ENCODE data around the gene CAGE1. TPM values are rescaled to one million over a fixed set of nuclear protein-coding genes. Genes with fewer than 3 reads are reported as not detected.
"Not testable (repeated sequence)": the region's sequence is repeated elsewhere in the genome, so short reads cannot be mapped to it uniquely, and the experiment has no call there.

CAGE1 gene
- total RNA-seq, 2 donors from 2014 or later: 0.15 to 0.22 TPM

DNA sequence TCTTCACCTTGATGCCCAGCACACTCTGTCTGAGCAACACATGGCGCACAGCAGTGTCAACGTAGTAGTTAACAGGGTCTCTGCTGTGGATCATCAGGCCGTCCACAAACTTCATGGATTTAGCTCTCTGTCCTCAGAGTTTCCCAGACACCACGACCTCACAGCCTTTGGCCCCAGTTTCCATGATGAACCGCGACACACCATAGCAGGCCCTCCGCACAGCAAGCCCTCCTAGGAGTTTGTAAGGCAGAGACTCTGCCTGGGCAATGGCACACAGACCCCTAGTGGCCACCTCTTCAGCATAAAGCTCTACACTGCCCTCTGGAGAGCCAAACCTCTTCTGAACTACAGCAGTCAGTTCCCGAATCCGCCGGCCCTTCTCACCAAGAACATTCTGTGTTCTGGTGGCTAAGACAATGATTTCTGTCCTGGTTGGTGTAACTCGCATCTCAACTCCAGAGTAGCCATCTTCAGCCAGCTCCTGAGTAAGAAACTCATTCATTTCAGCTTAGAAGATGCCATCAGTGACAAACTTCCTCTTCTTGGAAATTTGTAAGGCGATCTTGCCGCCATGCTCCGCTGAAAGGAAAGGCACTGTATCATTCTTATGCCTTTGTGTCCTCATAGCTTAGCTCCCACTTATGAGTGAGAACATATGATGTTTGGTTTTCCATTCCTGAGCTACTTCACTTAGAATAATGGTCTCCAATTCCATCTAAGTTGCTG is 50.4 kb downstream of the CAGE1 start:
- not testable (repeated sequence) for H3K4me3 ChIP-seq (ENCODE audit: low read length); H3K27me3 ChIP-seq (ENCODE audit: control insufficient read depth, insufficient read depth, low read length, poor library complexity, severe bottlenecking); H3K4me3 Mint-ChIP-seq; H3K4me1 Mint-ChIP-seq; H3K36me3 Mint-ChIP-seq (ENCODE audit: low read depth); H3K27ac ChIP-seq (ENCODE audit: low read depth, low read length); H3K9ac ChIP-seq (ENCODE audit: extremely low read depth, low read length, poor library complexity, severe bottlenecking); H3K4me1 ChIP-seq (ENCODE audit: control insufficient read depth, insufficient read depth, low read length); H3K27me3 Mint-ChIP-seq (ENCODE audit: insufficient read depth)
- peak overlapping the region; percentile 38 for H3K27ac Mint-ChIP-seq
- H3K9me3 Mint-ChIP-seq: peaks cover 25% of the 10 kb centered on the region
- peaks cover 11% of the 10 kb centered on the region for H3K36me3 ChIP-seq (ENCODE audit: control insufficient read depth, insufficient read depth, low read length)
- WGBS, 2 experiments (ENCODE audit: insufficient coverage in 1 of 2, insufficient read length in 1 of 2): 89 to 90% methylated on average over 10 to 14 of the region's 14 CpGs
- peaks cover 56% of the 10 kb centered on the region for H3K9me3 ChIP-seq (ENCODE audit: control insufficient read depth, low read length)
- TF ChIP-seq, protein P1, sequence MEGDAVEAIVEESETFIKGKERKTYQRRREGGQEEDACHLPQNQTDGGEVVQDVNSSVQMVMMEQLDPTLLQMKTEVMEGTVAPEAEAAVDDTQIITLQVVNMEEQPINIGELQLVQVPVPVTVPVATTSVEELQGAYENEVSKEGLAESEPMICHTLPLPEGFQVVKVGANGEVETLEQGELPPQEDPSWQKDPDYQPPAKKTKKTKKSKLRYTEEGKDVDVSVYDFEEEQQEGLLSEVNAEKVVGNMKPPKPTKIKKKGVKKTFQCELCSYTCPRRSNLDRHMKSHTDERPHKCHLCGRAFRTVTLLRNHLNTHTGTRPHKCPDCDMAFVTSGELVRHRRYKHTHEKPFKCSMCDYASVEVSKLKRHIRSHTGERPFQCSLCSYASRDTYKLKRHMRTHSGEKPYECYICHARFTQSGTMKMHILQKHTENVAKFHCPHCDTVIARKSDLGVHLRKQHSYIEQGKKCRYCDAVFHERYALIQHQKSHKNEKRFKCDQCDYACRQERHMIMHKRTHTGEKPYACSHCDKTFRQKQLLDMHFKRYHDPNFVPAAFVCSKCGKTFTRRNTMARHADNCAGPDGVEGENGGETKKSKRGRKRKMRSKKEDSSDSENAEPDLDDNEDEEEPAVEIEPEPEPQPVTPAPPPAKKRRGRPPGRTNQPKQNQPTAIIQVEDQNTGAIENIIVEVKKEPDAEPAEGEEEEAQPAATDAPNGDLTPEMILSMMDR (conservative IDR thresholded peaks at IDR 0.05): peak; percentile 90
- peak; percentile 91 for DNase-seq

DNA sequence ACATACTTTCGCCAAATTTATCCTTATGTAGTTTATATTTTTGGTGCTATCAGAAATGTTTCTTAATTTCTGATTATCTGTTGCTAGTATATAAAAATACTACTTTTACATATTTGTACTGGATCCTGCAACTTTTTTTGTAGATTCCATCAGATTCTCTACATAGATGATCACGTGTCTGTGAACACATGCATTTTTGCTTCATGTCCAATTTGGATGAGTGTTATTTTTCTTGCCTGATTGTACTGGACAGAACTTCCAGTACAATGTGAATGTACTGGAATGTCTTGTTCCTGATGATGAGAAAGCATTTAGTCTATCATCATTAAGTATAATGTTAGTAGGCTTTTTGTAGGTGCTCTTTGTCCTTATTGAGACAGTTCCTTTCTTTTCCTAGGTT is 51.5 kb downstream of the CAGE1 start:
- peaks cover 47% of the 10 kb centered on the region for H3K9me3 ChIP-seq (ENCODE audit: control insufficient read depth, low read length)
- H3K27ac ChIP-seq (ENCODE audit: low read depth, low read length): no peak overlapping the region
- H3K4me1 ChIP-seq (ENCODE audit: control insufficient read depth, insufficient read depth, low read length): no peaks in the 10 kb centered on the region
- H3K9me3 Mint-ChIP-seq: peaks cover 15% of the 10 kb centered on the region
- no peak overlapping the region for H3K27ac Mint-ChIP-seq
- H3K27me3 Mint-ChIP-seq (ENCODE audit: insufficient read depth): no peaks in the 10 kb centered on the region
- 100% methylated on average over 1 of the region's 2 CpGs for WGBS, 2 experiments (ENCODE audit: insufficient coverage in 1 of 2, insufficient read length in 1 of 2)
- H3K4me3 ChIP-seq (ENCODE audit: low read length): no peak overlapping the region
- H3K9ac ChIP-seq (ENCODE audit: extremely low read depth, low read length, poor library complexity, severe bottlenecking): no peak overlapping the region
- H3K4me1 Mint-ChIP-seq: peaks cover 9% of the 10 kb centered on the region
- no peaks in the 10 kb centered on the region for H3K36me3 Mint-ChIP-seq (ENCODE audit: low read depth)
- H3K36me3 ChIP-seq (ENCODE audit: control insufficient read depth, insufficient read depth, low read length): peaks cover 3% of the 10 kb centered on the region
- H3K4me3 Mint-ChIP-seq: no peak overlapping the region
- TF ChIP-seq, protein P1 (conservative IDR thresholded peaks at IDR 0.05): no peak
- DNase-seq: no peak
- H3K27me3 ChIP-seq (ENCODE audit: control insufficient read depth, insufficient read depth, low read length, poor library complexity, severe bottlenecking): no peaks in the 10 kb centered on the region

DNA sequence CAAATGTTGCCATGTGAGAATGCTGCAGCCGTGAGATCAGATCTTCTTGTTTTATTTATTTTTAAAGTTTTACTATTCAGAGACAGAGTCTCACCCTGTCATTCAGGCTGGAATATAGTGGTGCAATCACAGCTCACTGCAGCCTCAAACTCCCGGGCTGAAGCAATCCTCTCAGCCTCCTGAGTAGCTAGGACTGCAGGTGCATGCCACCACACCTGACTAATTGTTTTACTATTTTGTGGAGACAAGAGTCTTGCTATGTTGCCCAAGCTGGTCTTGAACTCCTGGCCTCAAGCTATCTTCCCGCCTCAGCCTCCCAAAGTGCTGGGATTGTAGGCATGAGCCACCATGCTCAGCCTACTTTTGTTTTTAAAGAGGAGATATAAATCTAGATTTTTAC is 54.0 kb downstream of the CAGE1 start:
- H3K36me3 Mint-ChIP-seq (ENCODE audit: low read depth): no peaks in the 10 kb centered on the region
- H3K4me1 Mint-ChIP-seq: peaks cover 21% of the 10 kb centered on the region
- H3K9me3 Mint-ChIP-seq: peaks cover 12% of the 10 kb centered on the region
- no peak for DNase-seq
- Histone ChIP-seq H3K36me3 (ENCODE audit: control insufficient read depth, insufficient read depth, low read length) (no peaks in the 10 kb centered on the region), H3K27me3 (ENCODE audit: control insufficient read depth, insufficient read depth, low read length, poor library complexity, severe bottlenecking) (no peaks in the 10 kb centered on the region), H3K27ac (ENCODE audit: low read depth, low read length) (no peak overlapping the region), H3K9ac (ENCODE audit: extremely low read depth, low read length, poor library complexity, severe bottlenecking) (no peak overlapping the region), H3K4me3 (ENCODE audit: low read length) (no peak overlapping the region), H3K9me3 (ENCODE audit: control insufficient read depth, low read length) (peaks cover 22% of the 10 kb centered on the region), H3K4me1 (ENCODE audit: control insufficient read depth, insufficient read depth, low read length) (peaks cover 7% of the 10 kb centered on the region)
- H3K4me3 Mint-ChIP-seq: no peak overlapping the region
- H3K27me3 Mint-ChIP-seq (ENCODE audit: insufficient read depth): no peaks in the 10 kb centered on the region
- TF ChIP-seq, protein P1 (conservative IDR thresholded peaks at IDR 0.05): no peak
- no peak overlapping the region for H3K27ac Mint-ChIP-seq
- WGBS, 2 experiments (ENCODE audit: insufficient coverage in 1 of 2, insufficient read length in 1 of 2): 83 to 92% methylated on average over 2 to 3 of the region's 3 CpGs
